ENCODE measurements around the gene SSRP1.

DNA sequence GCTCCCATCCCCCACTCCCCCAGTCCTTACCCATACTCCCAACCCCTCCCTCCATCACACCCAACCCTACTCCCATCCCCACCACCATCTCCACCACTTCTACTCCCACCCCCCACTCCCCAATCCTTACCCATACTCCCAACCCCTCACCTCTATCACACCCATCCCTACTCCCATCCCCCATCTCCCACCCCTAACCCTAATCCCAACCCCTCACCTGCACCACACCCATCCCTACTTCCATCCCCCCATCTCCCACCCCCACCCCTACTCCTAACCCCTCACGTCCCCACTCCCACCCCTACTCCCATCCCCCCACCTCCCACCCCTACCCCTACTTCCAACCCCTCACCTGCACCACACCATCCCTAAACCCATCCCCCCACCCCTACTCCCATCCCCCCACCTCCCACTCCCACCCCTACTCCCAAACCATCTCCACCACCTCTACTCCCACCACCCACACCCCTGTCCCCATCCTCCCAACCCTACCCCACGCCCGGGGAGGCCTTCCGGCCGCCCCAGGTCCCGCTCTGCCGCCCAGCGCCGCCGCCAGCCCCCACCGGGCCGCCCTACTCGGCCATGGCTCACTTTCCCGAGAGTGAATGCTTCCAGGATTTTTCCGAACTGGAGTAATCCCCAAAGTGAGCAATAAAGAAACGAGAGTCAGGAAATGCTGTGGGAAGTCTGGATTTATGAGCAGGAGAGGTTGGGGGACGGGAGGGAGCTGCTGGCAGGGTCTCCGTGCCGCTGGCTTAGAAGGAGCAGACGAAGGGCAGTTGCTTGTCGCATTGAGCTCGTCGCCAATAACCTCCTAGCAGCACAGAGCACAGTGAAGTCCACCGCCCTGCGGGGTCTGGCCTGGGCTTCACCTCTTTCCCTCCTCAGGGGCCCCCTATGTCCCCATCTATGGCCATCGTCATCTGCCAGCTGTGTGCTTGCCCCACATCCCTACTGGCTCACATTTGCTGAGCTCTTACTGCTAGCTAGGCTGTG lies 40.7 kb upstream of the SSRP1 start:
- TF ChIP-seq, protein P1, sequence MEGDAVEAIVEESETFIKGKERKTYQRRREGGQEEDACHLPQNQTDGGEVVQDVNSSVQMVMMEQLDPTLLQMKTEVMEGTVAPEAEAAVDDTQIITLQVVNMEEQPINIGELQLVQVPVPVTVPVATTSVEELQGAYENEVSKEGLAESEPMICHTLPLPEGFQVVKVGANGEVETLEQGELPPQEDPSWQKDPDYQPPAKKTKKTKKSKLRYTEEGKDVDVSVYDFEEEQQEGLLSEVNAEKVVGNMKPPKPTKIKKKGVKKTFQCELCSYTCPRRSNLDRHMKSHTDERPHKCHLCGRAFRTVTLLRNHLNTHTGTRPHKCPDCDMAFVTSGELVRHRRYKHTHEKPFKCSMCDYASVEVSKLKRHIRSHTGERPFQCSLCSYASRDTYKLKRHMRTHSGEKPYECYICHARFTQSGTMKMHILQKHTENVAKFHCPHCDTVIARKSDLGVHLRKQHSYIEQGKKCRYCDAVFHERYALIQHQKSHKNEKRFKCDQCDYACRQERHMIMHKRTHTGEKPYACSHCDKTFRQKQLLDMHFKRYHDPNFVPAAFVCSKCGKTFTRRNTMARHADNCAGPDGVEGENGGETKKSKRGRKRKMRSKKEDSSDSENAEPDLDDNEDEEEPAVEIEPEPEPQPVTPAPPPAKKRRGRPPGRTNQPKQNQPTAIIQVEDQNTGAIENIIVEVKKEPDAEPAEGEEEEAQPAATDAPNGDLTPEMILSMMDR (IDR thresholded peaks at IDR 0.05 in 4 of 5, conservative IDR thresholded peaks at IDR 0.05 in 1 of 5), result no peak
- TF ChIP-seq POLR2A (IDR thresholded peaks at IDR 0.05), result no peak

All from gastrocnemius medialis (tissue), 4 donors.